EH (cell line): ENCODE measurements around the gene TDRD3.

Experiments
- DNase-seq: peaks from one replicate; pipeline ENCODE4 v3.0.0-alpha.2; 2015; ENCODE audit warnings: low read depth

Gene TDRD3

GRCh38 chr13:60454425-60454824, 57.4 kb downstream of the TDRD3 start:
- no peak for DNase-seq

GRCh38 chr13:60463787-60464186, 66.8 kb downstream of the TDRD3 start:
- peak; percentile 11 for DNase-seq

GRCh38 chr13:60467098-60467497, 70.1 kb downstream of the TDRD3 start:
- no peak for DNase-seq

GRCh38 chr13:60479273-60479672, 82.3 kb downstream of the TDRD3 start:
- DNase-seq: no peak

GRCh38 chr13:60482012-60482411, 85.0 kb downstream of the TDRD3 start:
- DNase-seq: no peak

- no peak for DNase-seq
These were observed 87.8 kb downstream of the TDRD3 start for GRCh38 chr13:60484865-60485264.

GRCh38 chr13:60491531-60491930, 94.5 kb downstream of the TDRD3 start:
- DNase-seq: no peak

- DNase-seq: no peak
These were observed 95.2 kb downstream of the TDRD3 start for GRCh38 chr13:60492187-60492586.

- DNase-seq: no peak
These were observed 97.3 kb downstream of the TDRD3 start for GRCh38 chr13:60494296-60494695.

- DNase-seq: no peak
These were observed 104.2 kb downstream of the TDRD3 start for GRCh38 chr13:60501236-60501635.

GRCh38 chr13:60509601-60510386, 112.8 kb downstream of the TDRD3 start:
- DNase-seq: peak; percentile 2

- no peak for DNase-seq
These were observed 114.6 kb downstream of the TDRD3 start for GRCh38 chr13:60511637-60512036.

- no peak for DNase-seq
These were observed 117.9 kb downstream of the TDRD3 start for GRCh38 chr13:60514891-60515290.

- DNase-seq: no peak
These were observed 122.5 kb downstream of the TDRD3 start for GRCh38 chr13:60519496-60519895.

GRCh38 chr13:60520902-60521569, 124.0 kb downstream of the TDRD3 start:
- DNase-seq: no peak

GRCh38 chr13:60538566-60538965, 141.5 kb downstream of the TDRD3 start:
- peak; percentile 41 for DNase-seq

- no peak for DNase-seq
These were observed 143.3 kb downstream of the TDRD3 start for GRCh38 chr13:60540276-60540675.

- peak; percentile 11 for DNase-seq
These were observed 165.2 kb downstream of the TDRD3 start for GRCh38 chr13:60562096-60562780.

- no peak for DNase-seq
These were observed 174.6 kb downstream of the TDRD3 start for GRCh38 chr13:60571571-60571970.

GRCh38 chr13:60572003-60572798, 175.2 kb downstream of the TDRD3 start:
- DNase-seq: peak; percentile 69

GRCh38 chr13:60572855-60573254, 175.8 kb downstream of the TDRD3 start:
- DNase-seq: no peak

GRCh38 chr13:60574735-60575134, 177.7 kb downstream of the TDRD3 start:
- DNase-seq: no peak
